BJ (cell line): ENCODE data around the gene PLCH2. TPM values are rescaled to one million over a fixed set of nuclear protein-coding genes. Genes with fewer than 3 reads are reported as not detected.

Experiments used
- CTCF ChIA-PET: fragments of 350-600 bp; formaldehyde crosslinking; extraction: SDS; loops from one replicate; lab custom pipeline; 2021; ENCODE audit warnings: antibody characterized with exemption, inconsistent platforms; lab: Yijun Ruan, JAX
- POLR2A ChIA-PET: fragments of 300-600 bp; sonication (Branson Sonifier 250); formaldehyde crosslinking; extraction: SDS; loops from one replicate; lab custom pipeline; 2021; ENCODE audit warnings: antibody characterized with exemption; lab: Charles Lee
- DNase-seq: peaks from one replicate; pipeline ENCODE4 v3.0.0-alpha.2; 2011; ENCODE audit warnings: low read depth
- H3K27me3 ChIP-seq: 2 replicates; pipeline ENCODE4 v1.6.0; 2011; ENCODE audit warnings: low read length; ENCODE audit not compliant: control insufficient read depth, insufficient read depth
- H3K36me3 ChIP-seq: 2 replicates; pipeline ENCODE4 v1.5.1; 2011; ENCODE audit warnings: low read length; ENCODE audit not compliant: control insufficient read depth, insufficient read depth
- H3K4me3 ChIP-seq: 2 replicates; pipeline ENCODE4 v1.5.1; 2011; ENCODE audit warnings: low read depth, mild to moderate bottlenecking, control low read depth, low read length
- polyA plus RNA-seq: library from polyadenylated mRNA; depleted of rRNA; stranded (reverse); fragments of >200 nt; gene quantifications from 2 replicates; pipeline ENCODE4 v1.2.3, GENCODE V29; 2011
- TF ChIP-seq, protein P1 (sequence below): IDR thresholded peaks from 2 replicates; pipeline ENCODE4 v1.5.1; 2011; ENCODE audit warnings: low read depth, mild to moderate bottlenecking, control low read depth, inconsistent platforms, low read length, moderate library complexity; ENCODE audit not compliant: insufficient read depth

The PLCH2 gene
- polyA plus RNA-seq, 1 experiment = 0.06 TPM

DNA sequence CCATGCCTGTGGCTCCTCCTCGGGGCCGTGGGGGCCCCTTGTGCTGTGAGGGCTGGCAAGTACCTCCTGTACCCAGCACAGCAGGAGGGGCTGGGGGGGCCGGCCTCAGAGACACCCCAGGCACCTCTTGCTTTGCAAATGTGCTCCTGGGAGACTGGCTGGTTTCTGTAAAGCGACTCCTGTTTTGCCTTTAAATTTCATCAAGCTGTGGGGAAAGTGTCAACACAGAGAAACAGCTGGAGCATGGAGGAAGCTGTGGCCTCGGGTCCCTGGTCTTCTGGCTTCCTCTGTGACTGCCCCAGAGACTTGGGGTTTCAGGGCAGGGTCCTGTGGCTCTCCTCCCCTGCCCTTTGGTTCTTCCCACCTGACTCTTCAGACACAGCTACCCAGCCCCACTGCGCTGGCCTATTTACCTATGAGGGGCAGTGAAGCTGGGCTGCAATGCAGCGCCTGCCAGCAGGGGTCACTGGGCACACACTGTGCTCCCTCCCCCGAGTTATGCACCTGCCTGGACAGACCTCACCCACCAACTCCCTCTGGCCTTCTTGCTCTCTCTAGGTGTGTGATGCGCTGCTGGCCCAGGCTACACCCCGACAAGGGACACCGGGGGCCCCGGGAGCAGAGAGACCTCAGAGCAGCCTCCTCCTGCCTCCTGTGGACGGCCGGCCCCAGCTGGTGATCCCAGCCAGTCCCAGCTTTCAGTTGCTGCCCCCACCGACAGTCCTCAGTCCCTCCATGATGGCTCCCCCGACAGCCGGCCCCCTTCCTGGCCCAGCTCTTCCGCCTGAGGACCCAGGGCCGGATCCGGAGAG lies 46.1 kb upstream of the PLCH2 start:
- POLR2A ChIA-PET = no interaction called here
- no peak for DNase-seq

DNA sequence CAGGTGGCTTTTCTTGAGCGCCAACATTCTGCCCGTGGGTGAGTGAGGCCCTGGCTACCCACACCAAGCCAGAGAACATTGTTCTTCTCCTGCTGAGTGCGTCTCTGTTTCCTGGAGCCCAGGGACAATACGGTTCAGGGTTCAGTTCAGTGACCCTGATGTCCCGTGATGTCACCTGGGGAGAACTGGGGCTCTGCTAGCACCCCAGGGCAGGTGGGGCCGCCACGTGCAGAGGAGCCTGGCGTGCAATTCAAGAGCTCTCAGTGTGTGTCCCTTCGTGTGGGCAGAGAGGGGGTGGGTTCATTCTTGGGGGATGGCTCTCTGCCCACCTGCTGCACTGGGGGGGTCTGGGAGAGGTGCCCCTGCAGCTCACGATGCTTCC lies 45.5 kb upstream of the PLCH2 start:
- ChIA-PET POLR2A (no interaction called here), CTCF (interaction anchor here (0.6 to 1.8 kb wide), 3 partner anchors 10 to 849 kb away, joined by 3 to 5 read pairs (median 4); no protein-coding TSS in a partner anchor)
- H3K27me3 ChIP-seq = peaks cover 14% of the 10 kb centered on the region
- no peak for DNase-seq
- no peaks in the 10 kb centered on the region for H3K36me3 ChIP-seq
- TF ChIP-seq, protein P1, sequence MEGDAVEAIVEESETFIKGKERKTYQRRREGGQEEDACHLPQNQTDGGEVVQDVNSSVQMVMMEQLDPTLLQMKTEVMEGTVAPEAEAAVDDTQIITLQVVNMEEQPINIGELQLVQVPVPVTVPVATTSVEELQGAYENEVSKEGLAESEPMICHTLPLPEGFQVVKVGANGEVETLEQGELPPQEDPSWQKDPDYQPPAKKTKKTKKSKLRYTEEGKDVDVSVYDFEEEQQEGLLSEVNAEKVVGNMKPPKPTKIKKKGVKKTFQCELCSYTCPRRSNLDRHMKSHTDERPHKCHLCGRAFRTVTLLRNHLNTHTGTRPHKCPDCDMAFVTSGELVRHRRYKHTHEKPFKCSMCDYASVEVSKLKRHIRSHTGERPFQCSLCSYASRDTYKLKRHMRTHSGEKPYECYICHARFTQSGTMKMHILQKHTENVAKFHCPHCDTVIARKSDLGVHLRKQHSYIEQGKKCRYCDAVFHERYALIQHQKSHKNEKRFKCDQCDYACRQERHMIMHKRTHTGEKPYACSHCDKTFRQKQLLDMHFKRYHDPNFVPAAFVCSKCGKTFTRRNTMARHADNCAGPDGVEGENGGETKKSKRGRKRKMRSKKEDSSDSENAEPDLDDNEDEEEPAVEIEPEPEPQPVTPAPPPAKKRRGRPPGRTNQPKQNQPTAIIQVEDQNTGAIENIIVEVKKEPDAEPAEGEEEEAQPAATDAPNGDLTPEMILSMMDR = no peak
- no peak overlapping the region for H3K4me3 ChIP-seq

More for the DNA sequence above, 46.1 kb upstream of the PLCH2 start:
- Histone ChIP-seq H3K36me3 (no peaks in the 10 kb centered on the region), H3K4me3 (no peak overlapping the region), H3K27me3 (peaks cover 13% of the 10 kb centered on the region)
- CTCF ChIA-PET = interaction anchor here (0.6 to 1.8 kb wide), 2 partner anchors 10 to 850 kb away, joined by 3 to 4 read pairs; no protein-coding TSS in a partner anchor
- TF ChIP-seq, protein P1 = peak; percentile 42

DNA sequence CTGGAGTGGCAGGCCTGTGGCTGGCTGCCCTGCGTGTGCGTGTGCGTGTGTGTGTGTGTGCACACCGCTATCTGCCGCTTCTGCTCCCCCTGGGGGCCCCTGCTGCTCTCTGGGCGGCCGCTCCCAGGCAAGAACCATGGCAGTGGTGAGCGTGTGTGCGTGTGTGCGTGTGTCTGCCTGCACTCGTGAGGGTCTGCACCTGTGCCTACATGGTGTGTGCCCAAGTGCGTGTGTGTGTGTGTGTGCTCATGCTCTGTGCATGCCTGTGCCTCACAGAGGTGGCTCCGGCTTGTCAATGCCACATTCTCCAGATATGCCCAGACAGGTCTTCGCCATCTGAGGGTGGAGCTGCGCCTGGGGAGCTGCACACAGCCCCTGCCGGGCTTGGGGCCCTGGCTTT lies 45.0 kb upstream of the PLCH2 start:
- no peak for DNase-seq
- CTCF ChIA-PET = interaction anchor here (1.7 to 2.5 kb wide), 3 partner anchors 11 to 116 kb away, joined by 4 to 6 read pairs (median 5); no protein-coding TSS in a partner anchor
- TF ChIP-seq, protein P1 = no peak
- Histone ChIP-seq H3K36me3 (no peaks in the 10 kb centered on the region), H3K4me3 (no peak overlapping the region), H3K27me3 (peaks cover 16% of the 10 kb centered on the region)
- POLR2A ChIA-PET = no interaction called here

DNA sequence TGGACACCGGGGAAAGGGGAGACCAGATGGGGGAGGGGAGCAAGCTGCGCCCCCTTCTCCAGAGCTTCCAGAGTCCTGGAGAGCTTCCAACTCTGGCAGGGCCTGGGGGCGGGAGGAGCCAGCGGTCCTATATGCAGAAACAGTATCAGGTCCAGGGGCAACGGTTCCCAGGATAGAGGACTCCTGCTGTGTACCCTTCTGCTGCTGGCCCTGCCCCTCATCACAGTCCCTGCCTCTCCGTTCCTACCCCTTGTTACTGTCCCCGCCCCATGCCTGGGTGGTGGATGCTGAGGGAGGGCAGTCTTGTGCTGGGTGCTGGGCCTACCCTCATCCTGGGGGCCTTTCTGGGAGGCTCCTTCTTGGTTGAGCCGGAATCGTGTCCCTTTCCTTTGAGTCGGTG lies 44.6 kb upstream of the PLCH2 start:
- H3K36me3 ChIP-seq = no peaks in the 10 kb centered on the region
- DNase-seq = no peak
- H3K27me3 ChIP-seq = peaks cover 16% of the 10 kb centered on the region
- TF ChIP-seq, protein P1 = no peak
- CTCF ChIA-PET = interaction anchor here (1.7 to 2.5 kb wide), 2 partner anchors 17 to 116 kb away, joined by 5 to 6 read pairs; no protein-coding TSS in a partner anchor
- H3K4me3 ChIP-seq = no peak overlapping the region
- POLR2A ChIA-PET = no interaction called here

DNA sequence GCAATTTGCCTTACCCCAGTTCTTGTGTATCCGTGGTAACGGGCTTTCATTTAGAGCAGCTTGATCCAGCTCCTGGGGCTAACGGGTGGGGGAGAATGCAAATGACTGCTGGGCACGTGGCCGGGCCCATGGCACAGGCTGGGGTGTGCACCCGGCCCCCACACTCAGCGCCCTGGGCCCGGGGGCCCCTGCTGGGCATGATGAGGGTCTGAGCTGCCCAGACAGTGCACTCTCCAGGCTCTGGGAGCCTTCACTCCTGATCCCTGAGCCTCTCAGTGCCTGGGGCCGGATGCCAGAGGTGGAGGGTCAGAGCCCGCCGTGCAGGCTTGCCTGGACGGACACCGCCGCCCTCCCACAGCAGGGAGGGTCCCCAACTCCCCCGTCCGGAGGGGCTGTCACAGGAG lies 43.6 kb upstream of the PLCH2 start:
- H3K36me3 ChIP-seq = no peaks in the 10 kb centered on the region
- no peak for DNase-seq
- TF ChIP-seq, protein P1 = no peak
- ChIA-PET POLR2A (no interaction called here), CTCF (interaction anchor here (0.5 to 2.5 kb wide), 3 partner anchors 18 to 969 kb away, joined by 3 to 6 read pairs (median 4); no protein-coding TSS in a partner anchor)
- H3K27me3 ChIP-seq = peaks cover 16% of the 10 kb centered on the region
- no peak overlapping the region for H3K4me3 ChIP-seq
